Gastroesophageal sphincter (tissue), 4 donors: ENCODE results near the gene ARHGAP1. TPM values are rescaled to one million over a fixed set of nuclear protein-coding genes. Genes with fewer than 3 reads are reported as not detected.
A peak's percentile ranks its signal among the peaks of the same experiment; 100 is the strongest.

Source experiments
- ATAC-seq: fragments of 150-250 bp; one replicate; pipeline ENCODE4 v1.9.1; 2016; ENCODE audit warnings: mild to moderate bottlenecking, moderate library complexity
- H3K27ac ChIP-seq, 4 donors: fragments of 200-600 bp; sonication (generic) in 3 of 4; 1 replicate in 3 of 4; 2 replicates in 1 of 4; pipeline ENCODE4 v1.5.1; 2016 to 2019
- H3K27me3 ChIP-seq: fragments of 200-600 bp; sonication (generic); one replicate; pipeline ENCODE4 v1.5.1; 2019
- H3K36me3 ChIP-seq, 2 donors: fragments of 200-600 bp; sonication (generic); one replicate each; pipeline ENCODE4 v1.5.1; 2019; ENCODE audit warnings: control low read depth in 1 of 2
- H3K4me1 ChIP-seq, 3 donors: fragments of 200-600 bp; sonication (generic); 1 replicate in 2 of 3; 2 replicates in 1 of 3; pipeline ENCODE4 v1.5.1; 2016 to 2019; ENCODE audit warnings: control low read depth in 2 of 3
- H3K4me3 ChIP-seq, 2 donors: fragments of 200-600 bp; sonication (generic); one replicate each; pipeline ENCODE4 v1.5.1; 2019; ENCODE audit warnings: mild to moderate bottlenecking in 1 of 2, moderate library complexity in 1 of 2
- H3K9me3 ChIP-seq, 3 donors: fragments of 200-600 bp; sonication (generic); one replicate each; pipeline ENCODE4 v1.5.1; 2017 to 2019; ENCODE audit warnings: control low read depth in 2 of 3
- CTCF ChIP-seq, 4 experiments: fragments of 200-600 bp in 2 of 4; fragments of 450-650 bp in 2 of 4; sonication (generic) in 1 of 4; IDR thresholded peaks; one replicate each; pipeline ENCODE4 v1.5.1; 2017 to 2019; ENCODE audit warnings: antibody characterized with exemption in 4 of 4, mild to moderate bottlenecking in 2 of 4, moderate library complexity in 2 of 4
- EP300 ChIP-seq: sonication (generic); formaldehyde crosslinking; IDR thresholded peaks from one replicate; pipeline ENCODE4 v1.6.1; 2017; ENCODE audit warnings: antibody characterized with exemption, mild to moderate bottlenecking
- POLR2A ChIP-seq, 2 donors: fragments of 450-650 bp; IDR thresholded peaks; one replicate each; pipeline ENCODE4 v1.6.1; 2017; ENCODE audit warnings: antibody characterized with exemption in 2 of 2, mild to moderate bottlenecking in 2 of 2, moderate library complexity in 1 of 2
- POLR2AphosphoS5 ChIP-seq: sonication (generic); formaldehyde crosslinking; IDR thresholded peaks from one replicate; pipeline ENCODE4 v1.6.1; 2017; ENCODE audit warnings: antibody characterized with exemption
- WGBS, 2 donors: methylation state at CpG; one replicate each; pipeline ENCODE4 v1.1.5; 2018; ENCODE audit warnings: low coverage in 1 of 2; 5-methylcytosine and 5-hydroxymethylcytosine counted together
- total RNA-seq, 4 donors: library from RNA; depleted of rRNA; stranded (reverse); fragments of >200 nt; gene quantifications; one replicate each; pipeline ENCODE4 v1.1.0, GENCODE V29; 2016

ARHGAP1 gene
- total RNA-seq, 4 donors from 2014 or later, result 57.3 to 105 (median 64.0) TPM

DNA sequence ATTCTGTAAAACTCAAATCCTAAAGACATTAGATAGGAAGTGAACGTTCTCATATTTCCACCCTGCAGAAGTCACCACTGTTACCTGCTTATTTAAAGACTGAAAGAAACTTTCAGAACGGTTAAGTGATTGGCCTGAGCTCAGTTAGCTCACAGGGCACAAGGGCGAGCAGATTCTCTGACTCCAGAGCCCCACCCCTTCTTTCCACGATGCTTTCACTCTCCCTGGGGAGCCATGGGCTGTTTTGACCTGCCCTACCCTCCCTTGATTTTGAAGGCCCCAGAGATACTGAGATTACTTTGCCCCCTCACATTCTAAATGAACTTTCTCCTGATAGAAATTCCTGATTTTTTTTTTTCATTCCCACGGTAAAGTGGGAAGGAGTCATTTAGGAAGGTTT lies 33.9 kb downstream of the ARHGAP1 start:
- peaks cover 0 to 37% (median 6%) of the 10 kb centered on the region in 3 donors for H3K4me1 ChIP-seq
- 23 to 46% methylated on average over 4 to 5 of the region's 5 CpGs for WGBS, 2 donors
- peak overlapping the region in 3 of 4 donors; percentile 62 to 75 (median 67) for H3K27ac ChIP-seq

DNA sequence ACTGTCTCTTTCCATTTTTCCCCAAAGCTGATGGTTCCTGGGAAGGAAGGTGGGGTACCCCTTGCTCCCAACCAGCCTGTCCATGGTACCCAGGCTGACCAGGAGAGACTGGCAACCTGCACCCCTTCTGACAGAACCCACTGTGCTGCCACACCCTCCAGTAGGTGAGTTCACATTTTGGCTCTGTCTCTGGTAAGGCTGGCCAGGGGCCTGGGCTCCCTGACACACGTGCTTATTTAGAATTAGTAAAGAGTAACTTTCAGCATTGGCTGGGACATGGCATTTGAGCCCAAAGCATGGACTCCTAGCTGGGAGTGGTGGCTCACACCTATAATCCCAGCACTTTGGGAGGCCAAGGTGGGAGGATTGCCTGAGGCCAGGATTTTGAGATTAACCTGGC lies 35.1 kb downstream of the ARHGAP1 start:
- H3K27ac ChIP-seq, result peak overlapping the region in 3 of 4 donors; percentile 34 to 75 (median 49)
- H3K36me3 ChIP-seq, result peaks cover 0 to 99% of the 10 kb centered on the region in 2 donors
- no peak for ATAC-seq
- H3K4me3 ChIP-seq, result no peak overlapping the region
- no peaks in the 10 kb centered on the region for H3K9me3 ChIP-seq
- peaks cover 0 to 37% (median 6%) of the 10 kb centered on the region in 3 donors for H3K4me1 ChIP-seq
- 71% methylated on average over 1 of the region's 1 CpG; no CpG with 5 or more reads in 1 of the 2 donors for WGBS, 2 donors
- no peaks in the 10 kb centered on the region for H3K27me3 ChIP-seq
- TF ChIP-seq POLR2AphosphoS5 (no peak), CTCF (IDR thresholded peaks at IDR 0.05) (no peak), EP300 (no peak)

More for the DNA sequence above, 33.9 kb downstream of the ARHGAP1 start:
- TF ChIP-seq POLR2AphosphoS5 (no peak), CTCF (IDR thresholded peaks at IDR 0.05) (no peak), EP300 (no peak), POLR2A (IDR thresholded peaks at IDR 0.05) (no peak)
- Histone ChIP-seq H3K36me3 (peaks cover 0 to 99% of the 10 kb centered on the region in 2 donors), H3K27me3 (no peaks in the 10 kb centered on the region), H3K9me3 (no peaks in the 10 kb centered on the region), H3K4me3 (no peak overlapping the region)
- peak; percentile 72 for ATAC-seq

DNA sequence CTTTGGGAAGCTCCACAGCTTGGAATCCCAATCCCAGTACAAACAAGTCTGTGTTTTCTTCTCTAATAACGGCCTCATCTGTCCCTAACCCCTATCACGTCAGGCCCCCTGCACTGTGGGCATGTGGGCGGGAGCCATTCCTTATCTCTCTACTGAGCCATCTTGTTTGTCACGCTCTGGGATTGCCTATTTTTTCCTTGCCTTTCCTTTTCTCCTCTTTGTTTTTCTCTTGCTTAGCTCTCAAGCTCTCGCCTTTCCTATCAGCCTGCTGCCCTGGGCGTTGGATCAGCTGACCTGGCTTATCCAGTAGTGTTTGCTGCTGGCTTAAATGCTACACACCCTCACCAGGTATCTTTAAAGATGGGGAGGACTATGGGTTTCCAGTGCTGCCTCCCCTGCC lies 35.8 kb downstream of the ARHGAP1 start:
- H3K9me3 ChIP-seq, result no peaks in the 10 kb centered on the region
- ATAC-seq, result no peak
- TF ChIP-seq POLR2A (IDR thresholded peaks at IDR 0.05) (no peak), POLR2AphosphoS5 (no peak), CTCF (IDR thresholded peaks at IDR 0.05) (no peak), EP300 (no peak)
- no peaks in the 10 kb centered on the region for H3K27me3 ChIP-seq
- H3K4me3 ChIP-seq, result no peak overlapping the region
- 54 to 69% methylated on average over 4 to 6 of the region's 6 CpGs for WGBS, 2 donors
- H3K27ac ChIP-seq, result peak overlapping the region in 3 of 4 donors; percentile 34 to 75 (median 49)
- peaks cover 0 to 99% of the 10 kb centered on the region in 2 donors for H3K36me3 ChIP-seq
- H3K4me1 ChIP-seq, result peaks cover 0 to 37% (median 6%) of the 10 kb centered on the region in 3 donors

- no peak for TF ChIP-seq EP300
- no peak for TF ChIP-seq POLR2AphosphoS5
- no peak for TF ChIP-seq CTCF (IDR thresholded peaks at IDR 0.05)
- no peak for TF ChIP-seq POLR2A (IDR thresholded peaks at IDR 0.05)
- Histone ChIP-seq H3K36me3 (peaks cover 0 to 99% of the 10 kb centered on the region in 2 donors), H3K27me3 (no peaks in the 10 kb centered on the region), H3K9me3 (no peaks in the 10 kb centered on the region), H3K27ac (peak overlapping the region in 3 of 4 donors; percentile 3 to 48 (median 35)), H3K4me3 (no peak overlapping the region), H3K4me1 (peaks cover 0 to 31% (median 6%) of the 10 kb centered on the region in 3 donors)
- 50 to 77% methylated on average over 3 to 4 of the region's 4 CpGs for WGBS, 2 donors
- ATAC-seq, result no peak
Observed at GRCh38 chr11:46663277-46663940, 37.0 kb downstream of the ARHGAP1 start.

DNA sequence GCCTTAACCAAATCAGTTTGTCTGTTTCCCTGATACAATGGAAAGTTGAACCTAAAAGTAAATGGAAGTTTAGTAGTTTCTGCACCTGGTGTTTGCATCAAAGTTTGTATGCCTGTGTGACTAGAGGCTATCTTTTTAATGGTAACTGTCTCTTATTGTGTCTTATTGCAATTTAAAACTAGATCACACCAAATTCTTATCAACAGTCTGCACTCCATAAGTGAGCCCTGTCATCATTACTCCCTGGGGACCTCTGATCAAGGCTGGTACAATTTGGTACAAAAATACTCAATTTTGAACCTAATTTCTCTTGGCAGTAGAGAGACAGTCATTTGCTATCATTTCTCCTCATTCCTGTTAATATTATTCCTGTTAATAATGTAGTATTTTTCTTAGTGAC lies 38.1 kb downstream of the ARHGAP1 start:
- H3K9me3 ChIP-seq, result no peaks in the 10 kb centered on the region
- no peak for ATAC-seq
- H3K4me3 ChIP-seq, result no peak overlapping the region
- H3K36me3 ChIP-seq, result peaks cover 0 to 99% of the 10 kb centered on the region in 2 donors
- H3K4me1 ChIP-seq, result peaks cover 0 to 21% (median 6%) of the 10 kb centered on the region in 3 donors
- H3K27me3 ChIP-seq, result no peaks in the 10 kb centered on the region
- TF ChIP-seq CTCF (IDR thresholded peaks at IDR 0.05) (no peak), EP300 (no peak), POLR2A (IDR thresholded peaks at IDR 0.05) (no peak), POLR2AphosphoS5 (no peak)
- no peak overlapping the region for H3K27ac ChIP-seq
